Motor neuron (in vitro differentiated cells): ENCODE data around the gene XKR3. TPM values are rescaled to one million over a fixed set of nuclear protein-coding genes. Genes with fewer than 3 reads are reported as not detected.

Experiments
- ATAC-seq, 8 experiments: fragments of 200-7000 bp; cut with Tn5 transposase; replicated peaks in 6 of 8; 2 replicates each; pipeline ENCODE4 v1.8.0; 2021; ENCODE audit warnings: mild to moderate bottlenecking in 8 of 8, moderate library complexity in 8 of 8
- H3K27ac ChIP-seq, 2 donors: fragments of 250-450 bp; sonication (Bioruptor Pico); 2 replicates each; pipeline ENCODE4 v1.9.0; 2021; ENCODE audit warnings: antibody characterized with exemption in 2 of 2, mild to moderate bottlenecking in 2 of 2, moderate library complexity in 1 of 2
- H3K4me1 ChIP-seq, 2 donors: fragments of 250-450 bp; sonication (Bioruptor Pico); replicated peaks in 1 of 2; 2 replicates each; pipeline ENCODE4 v1.6.1; 2021; ENCODE audit warnings: antibody characterized with exemption in 2 of 2, mild to moderate bottlenecking in 2 of 2, moderate library complexity in 1 of 2
- H3K4me3 ChIP-seq, 5 donors: fragments of 250-450 bp; sonication (Bioruptor Pico); 2 replicates each; pipeline ENCODE4 v1.9.0; 2021; ENCODE audit warnings: antibody characterized with exemption in 5 of 5, mild to moderate bottlenecking in 5 of 5, moderate library complexity in 4 of 5
- WGBS, 10 experiments: fragments of 450-650 bp; shearing (Covaris generic); methylation state at CpG; one replicate each; pipeline ENCODE4 v1.0.0; 2022; 5-methylcytosine and 5-hydroxymethylcytosine counted together
- in situ Hi-C, 9 experiments: fragments of 400-800 bp; cut with MboI; loops; one replicate each; pipeline ENCODE4 v1.15.0; 2021; ENCODE audit warnings: low sequenced_read_pairs in 9 of 9, low pct_unique_long_range_greater_than_20kb in 2 of 9; ENCODE audit not compliant: unreplicated experiment in 9 of 9
- total RNA-seq, 8 experiments: library from RNA; unstranded; fragments of 300-600 nt; gene quantifications; 2 replicates each; pipeline versions ENCODE4 v1.2.3 to v1.2.4, GENCODE V29; 2022

The XKR3 gene
- total RNA-seq, 8 experiments from 2014 or later, result not detected

- Histone ChIP-seq H3K27ac (no peak overlapping the region), H3K4me3 (no peak overlapping the region), H3K4me1 (no peaks in the 10 kb centered on the region)
- in situ Hi-C loops, result no loop called here
- no peak for ATAC-seq
- WGBS, 10 experiments, result 17 to 100% (median 66%) methylated on average over 1 to 3 of the region's 3 CpGs
These were observed 4.8 kb upstream of the XKR3 start for GRCh38 chr22:16829985-16830384.

- Histone ChIP-seq H3K4me3 (no peak overlapping the region), H3K4me1 (no peaks in the 10 kb centered on the region), H3K27ac (no peak overlapping the region)
- WGBS, 10 experiments, result 0 to 66% (median 40%) methylated on average over 1 to 4 of the region's 4 CpGs; no CpG with 5 or more reads in 1 of the 10 experiments
- no peak for ATAC-seq
- in situ Hi-C loops, result no loop called here
These were observed 3.7 kb upstream of the XKR3 start for GRCh38 chr22:16828876-16829275.

GRCh38 chr22:16827506-16827905 is 2.3 kb upstream of the XKR3 start:
- WGBS, 10 experiments, result 0 to 70% (median 36%) methylated on average over 1 of the region's 1 CpG; no CpG with 5 or more reads in 2 of the 10 experiments
- in situ Hi-C loops, result no loop called here

GRCh38 chr22:16819249-16819648 is 6.0 kb downstream of the XKR3 start:
- H3K27ac ChIP-seq, result no peak overlapping the region
- H3K4me3 ChIP-seq, result no peak overlapping the region
- ATAC-seq, result peak in 1 of 8 experiments; percentile 53
- no peaks in the 10 kb centered on the region for H3K4me1 ChIP-seq
- in situ Hi-C loops, result no loop called here

More at GRCh38 chr22:16827506-16827905, 2.3 kb upstream of the XKR3 start:
- Histone ChIP-seq H3K27ac (no peak overlapping the region), H3K4me3 (no peak overlapping the region), H3K4me1 (no peaks in the 10 kb centered on the region)
- ATAC-seq, result no peak

- WGBS, 10 experiments, result 0 to 33% (median 3%) methylated on average over 1 to 2 of the region's 2 CpGs; no CpG with 5 or more reads in 4 of the 10 experiments
- Histone ChIP-seq H3K27ac (no peak overlapping the region), H3K4me3 (no peak overlapping the region), H3K4me1 (no peaks in the 10 kb centered on the region)
- in situ Hi-C loops, result no loop called here
- no peak for ATAC-seq
These were observed 6.7 kb downstream of the XKR3 start for GRCh38 chr22:16818538-16818937.

- ATAC-seq, result no peak
- no peaks in the 10 kb centered on the region for H3K4me1 ChIP-seq
- in situ Hi-C loops, result no loop called here
- 0 to 57% (median 11%) methylated on average over 1 of the region's 1 CpG; no CpG with 5 or more reads in 3 of the 10 experiments for WGBS, 10 experiments
- no peak overlapping the region for H3K4me3 ChIP-seq
- no peak overlapping the region for H3K27ac ChIP-seq
These were observed 10.1 kb downstream of the XKR3 start for GRCh38 chr22:16815073-16815472.

GRCh38 chr22:16810188-16810802 is 14.9 kb downstream of the XKR3 start:
- no peaks in the 10 kb centered on the region for H3K4me1 ChIP-seq
- in situ Hi-C loops, result no loop called here
- ATAC-seq, result no peak
- no peak overlapping the region for H3K4me3 ChIP-seq
- no peak overlapping the region for H3K27ac ChIP-seq
- WGBS, 10 experiments, result 0 to 55% (median 16%) methylated on average over 1 to 4 of the region's 4 CpGs

- Histone ChIP-seq H3K4me1 (no peaks in the 10 kb centered on the region), H3K27ac (no peak overlapping the region), H3K4me3 (no peak overlapping the region)
- in situ Hi-C loops, result no loop called here
- ATAC-seq, result no peak
- 0 to 53% (median 25%) methylated on average over 2 of the region's 2 CpGs for WGBS, 10 experiments
These were observed 16.5 kb downstream of the XKR3 start for GRCh38 chr22:16808744-16809143.

- WGBS, 10 experiments, result 0 to 61% (median 11%) methylated on average over 1 to 2 of the region's 2 CpGs
- in situ Hi-C loops, result no loop called here
- H3K27ac ChIP-seq, result no peak overlapping the region
- no peak for ATAC-seq
- no peak overlapping the region for H3K4me3 ChIP-seq
- H3K4me1 ChIP-seq, result no peaks in the 10 kb centered on the region
These were observed 18.1 kb downstream of the XKR3 start for GRCh38 chr22:16807109-16807508.

- Histone ChIP-seq H3K4me1 (no peaks in the 10 kb centered on the region), H3K4me3 (no peak overlapping the region), H3K27ac (no peak overlapping the region)
- in situ Hi-C loops, result no loop called here
- no peak for ATAC-seq
- 33 to 90% (median 62%) methylated on average over 3 to 5 of the region's 5 CpGs for WGBS, 10 experiments
These were observed 18.8 kb downstream of the XKR3 start for GRCh38 chr22:16806401-16806800.

- ATAC-seq, result no peak
- in situ Hi-C loops, result no loop called here
- H3K4me3 ChIP-seq, result no peak overlapping the region
- H3K27ac ChIP-seq, result no peak overlapping the region
- H3K4me1 ChIP-seq, result no peaks in the 10 kb centered on the region
- WGBS, 10 experiments, result 10 to 40% (median 26%) methylated on average over 1 to 2 of the region's 2 CpGs; no CpG with 5 or more reads in 2 of the 10 experiments
These were observed 20.3 kb downstream of the XKR3 start for GRCh38 chr22:16804882-16805281.

GRCh38 chr22:16803255-16803917 is 21.8 kb downstream of the XKR3 start:
- in situ Hi-C loops, result no loop called here
- ATAC-seq, result no peak

GRCh38 chr22:16801571-16801970 is 23.6 kb downstream of the XKR3 start:
- H3K4me3 ChIP-seq, result no peak overlapping the region
- WGBS, 10 experiments, result 16 to 92% (median 73%) methylated on average over 3 of the region's 3 CpGs
- in situ Hi-C loops, result no loop called here
- H3K27ac ChIP-seq, result no peak overlapping the region
- no peak for ATAC-seq
- H3K4me1 ChIP-seq, result no peaks in the 10 kb centered on the region

More at GRCh38 chr22:16803255-16803917, 21.8 kb downstream of the XKR3 start:
- Histone ChIP-seq H3K4me1 (no peaks in the 10 kb centered on the region), H3K27ac (no peak overlapping the region), H3K4me3 (no peak overlapping the region)
- WGBS, 10 experiments, result 0 to 100% (median 40%) methylated on average over 1 to 4 of the region's 4 CpGs

- in situ Hi-C loops, result no loop called here
- WGBS, 10 experiments, result 25 to 100% (median 48%) methylated on average over 1 to 3 of the region's 3 CpGs; no CpG with 5 or more reads in 1 of the 10 experiments
These were observed 24.1 kb downstream of the XKR3 start for GRCh38 chr22:16801088-16801487.

More at GRCh38 chr22:16801088-16801487, 24.1 kb downstream of the XKR3 start:
- Histone ChIP-seq H3K4me1 (no peaks in the 10 kb centered on the region), H3K4me3 (no peak overlapping the region), H3K27ac (no peak overlapping the region)
- ATAC-seq, result no peak
